Renal pelvis (tissue), 4 donors: ENCODE data around the gene BBS12. TPM values are rescaled to one million over a fixed set of nuclear protein-coding genes. Genes with fewer than 3 reads are reported as not detected.

Experiments
- DNase-seq: peaks from one replicate; pipeline ENCODE4 v3.0.0-alpha.2; 2013
- polyA plus RNA-seq, 3 donors: library from polyadenylated mRNA; unstranded; fragments of 120-200 nt; gene quantifications; one replicate each; pipeline ENCODE4 v1.2.1, GENCODE V29; 2013; ENCODE audit not compliant: insufficient read length in 3 of 3

The BBS12 gene
- polyA plus RNA-seq, 3 donors = 13.3 to 15.7 (median 14.8) TPM

DNA sequence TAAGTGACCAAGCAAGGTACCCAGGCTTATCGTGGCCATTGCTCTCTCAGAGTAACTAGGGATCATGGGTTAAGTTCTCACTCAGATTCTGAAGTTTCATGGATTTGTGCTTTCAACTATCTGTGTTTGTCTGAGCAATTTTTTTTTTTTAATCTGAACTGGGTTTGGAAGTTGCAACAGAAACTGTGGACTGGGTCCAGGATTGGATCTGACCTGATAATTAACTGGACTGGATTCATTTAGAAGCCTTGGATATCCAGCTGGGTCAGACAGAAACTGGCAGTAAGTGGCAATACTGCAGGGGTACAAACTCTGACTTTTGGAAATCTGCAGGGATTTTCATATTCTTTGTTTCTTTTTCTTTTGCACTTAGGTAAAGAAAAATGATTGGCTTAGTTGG is 55.4 kb downstream of the BBS12 start:
- DNase-seq = no peak

DNA sequence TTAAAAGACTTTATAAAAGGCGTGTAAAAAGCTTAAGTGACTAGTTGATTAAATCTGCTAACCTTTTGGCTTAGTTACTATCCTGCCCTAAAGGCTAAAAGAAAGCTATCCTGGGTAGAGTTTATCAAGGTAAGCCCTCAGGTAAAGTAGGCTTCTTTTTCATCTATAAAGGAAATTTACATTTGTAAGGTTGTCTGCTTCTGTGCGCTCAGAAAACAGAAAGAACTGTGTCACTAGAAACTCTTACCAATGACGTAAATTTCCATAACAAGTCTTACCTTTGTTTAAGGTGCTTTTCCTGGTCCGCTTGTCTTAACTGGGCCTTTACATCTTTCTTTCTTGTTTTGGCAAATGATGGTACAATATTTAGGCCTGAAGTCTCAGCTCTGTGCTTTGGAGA is 56.4 kb downstream of the BBS12 start:
- no peak for DNase-seq

DNA sequence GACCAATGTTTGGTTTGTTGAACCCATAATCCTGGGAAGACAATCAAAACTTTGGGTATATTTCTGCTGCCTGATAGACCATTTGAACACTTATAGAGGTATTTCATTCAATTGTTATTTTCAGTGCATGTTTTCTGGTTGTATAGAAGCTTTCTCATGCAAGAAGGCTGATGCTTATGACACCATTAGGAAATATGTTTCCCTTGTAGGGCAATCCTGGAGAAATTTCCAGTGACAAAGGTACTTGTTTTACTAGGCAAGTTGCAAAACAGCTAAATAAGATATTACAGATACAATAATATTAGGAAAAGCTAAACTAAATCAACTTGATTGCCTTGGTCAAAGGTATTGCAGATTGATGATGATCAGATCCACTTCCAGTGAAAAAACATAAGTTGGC is 61.3 kb downstream of the BBS12 start:
- DNase-seq = no peak

Other genes starting within 250 kb of the BBS12 start
- gene IL21, start 111.6 kb upstream of the BBS12 start, polyA plus RNA-seq = not detected
- 1 to 10 TPM; 6.3 to 8.0 (median 7.9) TPM for gene FGF2, start 94.1 kb downstream of the BBS12 start, polyA plus RNA-seq
- 10 to 100 TPM; 14.6 to 23.6 (median 21.0) TPM for gene NUDT6, start 189.9 kb downstream of the BBS12 start, polyA plus RNA-seq